ENCODE data around the gene MARVELD2. TPM values are rescaled to one million over a fixed set of nuclear protein-coding genes. Genes with fewer than 3 reads are reported as not detected.
"Not testable (repeated sequence)": the region's sequence is repeated elsewhere in the genome, so short reads cannot be mapped to it uniquely, and the experiment has no call there.

Gene MARVELD2
- total RNA-seq, 1 experiment from 2014 or later = 15.6 TPM

DNA sequence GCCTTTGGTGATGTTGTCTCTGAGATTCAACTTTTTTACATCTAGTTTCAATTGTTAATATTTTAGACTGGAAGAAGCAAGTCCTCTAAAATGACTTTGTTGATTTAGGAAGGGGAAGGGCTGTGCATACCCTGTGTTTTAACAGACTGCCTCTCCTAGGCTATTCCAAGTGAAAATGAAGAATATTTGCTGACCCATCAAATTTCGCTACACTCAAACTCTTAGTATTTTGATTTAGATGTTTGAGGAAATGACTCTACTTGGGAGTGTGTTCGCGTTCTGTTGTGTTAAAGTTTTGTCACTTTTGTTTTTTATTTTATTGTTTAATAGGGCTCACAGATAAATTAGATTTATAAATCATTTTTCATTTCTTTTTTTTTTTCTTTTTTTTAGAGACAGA, 3.6 kb downstream of the MARVELD2 start:
- no peak for DNase-seq
- no peaks in the 10 kb centered on the region for H3K27me3 ChIP-seq (ENCODE audit: control insufficient read depth, insufficient read depth, low read length)

DNA sequence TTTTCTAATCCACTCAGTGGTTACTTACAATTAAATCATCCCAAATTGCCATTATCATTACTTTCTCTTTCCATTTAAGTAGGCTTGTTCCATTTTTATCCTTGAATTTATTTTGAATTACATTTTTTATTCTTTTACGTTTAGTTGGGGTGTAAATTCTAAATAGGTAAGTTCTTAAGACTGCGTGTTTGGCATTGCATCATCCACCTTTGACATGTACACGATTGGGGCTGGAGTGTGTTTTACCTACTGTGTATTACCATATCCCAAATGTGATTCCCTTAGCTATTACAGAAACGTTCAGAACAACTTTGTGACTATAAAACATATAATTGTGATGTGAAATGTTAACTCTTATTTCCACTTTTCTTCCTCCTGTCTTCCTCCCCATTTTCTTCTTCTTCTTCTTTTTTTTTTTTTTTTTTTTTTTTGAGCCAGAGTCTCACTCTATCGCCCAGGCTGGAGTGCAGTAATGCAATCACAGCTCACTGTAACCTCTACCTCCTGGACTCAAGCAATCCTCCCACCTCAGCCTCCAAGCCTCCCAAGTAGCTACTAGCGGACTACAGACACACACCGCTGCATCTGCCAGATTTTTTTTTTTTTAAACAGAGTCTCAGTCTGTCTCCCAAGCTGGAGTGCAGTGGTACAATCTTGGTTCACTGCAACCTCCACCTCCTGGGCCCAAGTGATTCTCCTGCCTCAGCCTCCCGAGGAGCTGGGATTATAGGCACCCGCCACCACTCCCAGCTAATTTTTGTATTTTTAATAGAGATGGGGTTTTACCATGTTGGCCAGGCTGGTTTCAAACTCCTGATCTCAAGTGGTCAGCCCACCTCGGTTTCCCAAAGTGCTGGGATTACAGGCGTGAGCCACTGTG, 16.7 kb downstream of the MARVELD2 start:
- peaks cover 3% of the 10 kb centered on the region for H3K36me3 ChIP-seq (replicated peaks; ENCODE audit: control insufficient read depth, insufficient read depth, low read length)

More for the DNA sequence above, 3.6 kb downstream of the MARVELD2 start:
- Histone ChIP-seq H3K36me3 (replicated peaks; ENCODE audit: control insufficient read depth, insufficient read depth, low read length) (peaks cover 1% of the 10 kb centered on the region; the same call in 1 of the 2 replicates), H3K4me3 (ENCODE audit: insufficient read depth, low read depth, low read length) (no peak overlapping the region)

DNA sequence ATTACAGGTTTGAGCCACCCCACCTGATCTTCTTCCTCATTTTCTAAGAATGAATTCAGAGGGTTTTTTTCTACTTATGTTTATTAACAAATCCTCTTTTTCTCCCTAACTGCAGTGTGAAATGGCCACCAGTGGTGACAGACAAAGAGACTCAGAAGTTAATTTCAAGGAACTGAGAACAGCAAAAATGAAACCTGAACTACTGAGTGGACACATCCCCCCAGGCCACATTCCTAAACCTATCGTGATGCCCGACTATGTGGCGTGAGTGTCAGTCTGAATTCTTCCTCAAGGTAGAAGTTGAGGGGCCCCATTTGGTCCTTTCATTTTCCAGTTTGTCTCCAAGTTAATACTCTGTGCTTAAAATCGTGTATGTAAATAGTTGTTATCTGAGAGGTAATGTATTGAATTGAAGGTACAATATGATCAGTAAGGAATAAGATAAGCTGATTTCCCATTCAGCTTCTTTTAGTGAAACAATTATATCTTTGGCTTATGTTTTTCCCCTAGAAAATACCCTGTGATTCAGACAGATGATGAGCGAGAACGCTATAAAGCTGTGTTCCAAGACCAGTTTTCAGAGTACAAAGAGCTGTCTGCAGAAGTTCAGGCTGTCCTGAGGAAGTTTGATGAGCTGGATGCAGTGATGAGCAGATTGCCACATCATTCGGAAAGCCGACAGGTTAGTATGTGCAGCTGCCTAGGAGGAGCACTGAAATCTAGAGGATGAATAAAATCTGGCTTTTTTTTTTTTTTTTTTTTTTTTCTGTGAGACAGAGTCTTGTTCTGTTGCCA, 17.7 kb downstream of the MARVELD2 start:
- H3K36me3 ChIP-seq (replicated peaks; ENCODE audit: control insufficient read depth, insufficient read depth, low read length) = peaks cover 3% of the 10 kb centered on the region
- H3K27me3 ChIP-seq (ENCODE audit: control insufficient read depth, insufficient read depth, low read length) = no peaks in the 10 kb centered on the region
- H3K4me3 ChIP-seq (ENCODE audit: insufficient read depth, low read depth, low read length) = no peak overlapping the region
- no peak for DNase-seq

More for the DNA sequence above, 16.7 kb downstream of the MARVELD2 start:
- H3K27me3 ChIP-seq (ENCODE audit: control insufficient read depth, insufficient read depth, low read length) = no peaks in the 10 kb centered on the region
- H3K4me3 ChIP-seq (ENCODE audit: insufficient read depth, low read depth, low read length) = no peak overlapping the region
- no peak for DNase-seq

DNA sequence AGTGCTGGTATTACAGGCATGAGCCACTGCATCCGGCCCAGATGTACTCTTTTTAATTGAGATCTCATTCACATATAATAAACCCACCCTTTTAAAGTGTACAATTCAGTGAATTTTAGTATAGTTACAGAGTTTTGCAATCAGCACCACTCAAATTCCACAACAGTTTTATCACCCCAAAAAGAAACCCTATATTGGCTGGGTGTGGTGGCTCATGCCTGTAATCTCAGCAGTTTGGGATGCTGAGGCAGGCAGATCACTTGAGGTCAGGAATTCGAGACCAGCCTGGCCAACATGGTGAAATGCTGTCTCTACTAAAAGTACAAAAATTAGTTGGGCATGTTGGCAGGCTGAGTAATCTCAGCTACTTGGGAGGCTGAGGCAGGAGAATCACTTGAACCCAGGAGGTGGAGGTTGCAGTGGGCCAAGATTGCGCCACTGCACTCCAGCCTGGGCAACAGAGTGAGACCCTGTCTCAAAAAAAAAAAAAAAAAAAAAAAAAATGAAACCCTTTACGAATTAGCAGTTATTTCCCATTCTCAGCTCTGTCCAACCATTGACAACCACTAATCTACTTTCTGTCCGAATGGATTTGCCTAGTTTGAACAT, 20.5 kb downstream of the MARVELD2 start:
- DNase-seq; H3K27me3 ChIP-seq (ENCODE audit: control insufficient read depth, insufficient read depth, low read length); H3K36me3 ChIP-seq (replicated peaks; ENCODE audit: control insufficient read depth, insufficient read depth, low read length); H3K4me3 ChIP-seq (ENCODE audit: insufficient read depth, low read depth, low read length): not testable (repeated sequence)

DNA sequence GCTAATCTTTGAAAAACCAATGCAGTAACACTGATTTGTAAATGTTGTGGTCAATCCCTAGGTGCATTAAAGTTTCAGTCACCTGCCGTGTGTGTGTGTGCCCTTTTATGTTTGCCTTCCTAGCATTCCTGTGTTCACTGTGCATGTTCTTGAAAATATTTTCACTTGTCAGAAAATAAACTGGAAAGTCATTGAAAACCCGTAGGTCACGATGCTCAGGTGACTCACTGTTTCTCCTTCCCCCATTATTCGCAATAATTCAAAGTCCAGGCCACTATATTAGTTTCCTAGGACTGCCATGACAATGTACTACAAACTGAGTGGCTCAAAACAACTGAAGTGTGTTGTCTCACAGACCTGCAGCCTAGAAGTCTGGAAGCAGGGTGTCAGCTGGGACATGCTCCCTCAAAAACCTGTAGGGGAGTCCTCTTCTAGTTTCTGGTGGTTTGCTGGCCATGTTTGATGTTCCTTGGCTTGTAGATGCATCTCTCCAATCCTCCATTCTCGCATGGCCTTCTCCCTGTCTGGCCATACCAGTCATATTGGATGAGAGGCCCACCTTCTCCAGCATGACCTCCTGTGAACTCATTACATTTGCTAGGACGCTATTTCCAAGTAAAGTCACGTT, 29.3 kb downstream of the MARVELD2 start:
- H3K36me3 ChIP-seq (replicated peaks; ENCODE audit: control insufficient read depth, insufficient read depth, low read length) = no peaks in the 10 kb centered on the region; the same call in 1 of the 2 replicates

DNA sequence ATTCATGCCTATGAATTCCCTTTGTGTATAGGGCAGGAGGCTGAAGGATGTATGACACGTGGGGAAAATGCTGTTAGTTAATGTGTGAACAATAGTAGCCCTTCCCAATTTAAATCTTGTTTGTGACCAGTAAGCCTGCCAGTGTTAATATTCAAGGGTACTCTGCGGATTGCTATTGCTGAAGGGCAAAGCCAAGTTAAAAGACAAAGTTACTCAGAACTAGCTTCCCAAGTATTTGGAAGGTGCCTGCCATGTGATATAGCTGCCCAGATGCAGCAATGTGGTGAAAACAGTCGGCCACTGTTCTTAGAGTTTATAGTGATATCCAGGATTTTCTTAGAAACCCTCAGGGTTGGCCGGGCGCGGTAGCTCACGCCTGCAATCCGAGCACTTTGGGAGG, 34.6 kb downstream of the MARVELD2 start:
- Histone ChIP-seq H3K27me3 (ENCODE audit: control insufficient read depth, insufficient read depth, low read length) (no peaks in the 10 kb centered on the region), H3K4me3 (ENCODE audit: insufficient read depth, low read depth, low read length) (no peak overlapping the region), H3K36me3 (replicated peaks; ENCODE audit: control insufficient read depth, insufficient read depth, low read length) (no peaks in the 10 kb centered on the region)
- DNase-seq = no peak

More for the DNA sequence above, 29.3 kb downstream of the MARVELD2 start:
- no peak for DNase-seq
- Histone ChIP-seq H3K27me3 (ENCODE audit: control insufficient read depth, insufficient read depth, low read length) (no peaks in the 10 kb centered on the region), H3K4me3 (ENCODE audit: insufficient read depth, low read depth, low read length) (no peak overlapping the region)

DNA sequence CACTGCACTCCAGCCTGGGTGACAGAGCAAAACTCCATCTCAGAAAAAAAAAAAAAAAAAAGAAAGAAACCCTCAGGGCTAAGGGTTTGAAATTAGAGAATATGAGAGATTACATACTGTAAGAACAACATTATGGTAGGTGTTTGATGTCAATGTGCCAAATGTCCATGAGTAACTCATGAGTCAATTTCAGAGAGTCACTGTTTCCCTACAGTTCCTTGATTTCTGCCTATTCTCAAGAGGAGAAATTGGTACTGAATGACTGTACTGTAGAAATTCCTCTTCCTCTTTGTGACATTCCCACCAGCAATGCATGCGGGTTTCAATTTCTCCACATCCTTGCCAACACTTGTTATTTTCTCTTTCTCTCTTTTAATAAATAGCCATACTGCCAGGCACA, 35.2 kb downstream of the MARVELD2 start:
- no peak for DNase-seq
- Histone ChIP-seq H3K27me3 (ENCODE audit: control insufficient read depth, insufficient read depth, low read length) (no peaks in the 10 kb centered on the region), H3K4me3 (ENCODE audit: insufficient read depth, low read depth, low read length) (no peak overlapping the region), H3K36me3 (replicated peaks; ENCODE audit: control insufficient read depth, insufficient read depth, low read length) (no peaks in the 10 kb centered on the region)

DNA sequence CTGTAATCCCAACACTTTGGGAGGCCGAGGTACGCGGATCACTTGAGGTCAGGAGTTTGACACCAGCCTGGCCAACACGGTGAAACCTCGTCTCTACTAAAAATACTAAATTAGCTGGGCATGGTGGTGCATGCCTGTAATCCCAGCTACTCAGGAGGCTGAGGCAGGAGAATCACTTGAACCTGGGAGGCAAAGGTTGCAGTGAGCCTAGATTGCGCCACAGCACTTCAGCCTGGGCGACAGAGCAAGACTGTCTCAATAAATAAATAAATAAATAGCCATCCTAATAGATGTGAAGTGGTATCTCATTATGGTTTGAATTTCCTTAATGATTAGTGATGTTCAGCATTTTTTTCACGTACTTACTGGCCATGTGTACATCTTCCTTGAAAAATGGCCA, 35.6 kb downstream of the MARVELD2 start:
- not testable (repeated sequence) for H3K4me3 ChIP-seq (ENCODE audit: insufficient read depth, low read depth, low read length); H3K36me3 ChIP-seq (replicated peaks; ENCODE audit: control insufficient read depth, insufficient read depth, low read length); DNase-seq; H3K27me3 ChIP-seq (ENCODE audit: control insufficient read depth, insufficient read depth, low read length)

DNA sequence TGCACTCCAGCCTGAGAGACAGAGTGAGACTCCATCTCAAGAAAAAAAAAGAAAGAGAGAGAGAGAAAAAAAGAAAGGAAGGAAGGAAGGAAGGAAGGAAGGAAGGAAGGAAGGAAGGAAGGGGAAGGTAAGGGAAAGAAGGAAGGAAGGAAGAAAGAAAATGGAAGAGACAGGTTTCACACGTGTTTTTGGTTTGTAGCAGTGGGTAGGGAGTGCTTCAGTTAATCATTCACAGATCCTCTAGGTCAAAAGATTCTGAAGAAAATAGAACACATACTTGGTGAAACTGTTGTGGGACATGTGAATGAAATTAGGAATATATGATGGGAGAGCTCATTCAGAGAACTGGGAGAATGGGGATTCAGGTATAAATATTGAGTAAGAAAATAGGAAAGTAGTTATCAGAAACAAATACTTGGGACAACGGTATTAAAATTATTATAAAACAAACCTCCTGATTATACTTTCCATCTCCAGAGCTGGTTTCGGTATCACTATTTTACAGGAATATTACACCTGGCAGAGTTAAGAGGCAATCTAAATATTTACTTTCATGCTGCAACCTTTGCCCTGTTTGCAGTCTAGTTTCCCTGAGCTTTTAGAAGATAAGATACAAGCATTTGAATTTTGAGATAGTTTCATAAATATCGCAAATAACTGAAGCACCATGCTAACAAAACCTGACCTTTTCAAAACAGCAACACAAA, 37.2 kb downstream of the MARVELD2 start:
- H3K4me3 ChIP-seq (ENCODE audit: insufficient read depth, low read depth, low read length) = no peak overlapping the region
- no peak for DNase-seq

DNA sequence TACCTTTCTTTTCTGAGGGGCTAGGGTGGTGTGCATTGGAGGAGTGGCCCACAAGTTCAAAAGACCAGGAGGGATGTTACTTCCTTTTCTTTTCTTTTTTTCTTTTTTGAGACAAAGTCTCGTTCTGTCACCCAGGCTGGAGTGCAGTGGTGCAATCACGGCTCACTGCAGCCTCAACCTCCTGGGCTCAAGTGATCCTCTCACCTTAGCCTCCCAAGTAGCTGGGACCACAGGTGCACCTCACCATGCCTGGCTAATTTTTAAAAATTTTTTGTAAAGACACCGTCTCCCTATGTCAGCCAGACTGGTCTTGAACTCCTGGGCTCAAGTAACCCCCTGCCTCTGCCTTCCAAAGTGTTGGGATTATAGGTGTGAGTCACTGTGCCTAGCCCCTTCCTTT, 38.6 kb downstream of the MARVELD2 start:
- not testable (repeated sequence) for H3K36me3 ChIP-seq (replicated peaks; ENCODE audit: control insufficient read depth, insufficient read depth, low read length); H3K27me3 ChIP-seq (ENCODE audit: control insufficient read depth, insufficient read depth, low read length); DNase-seq; H3K4me3 ChIP-seq (ENCODE audit: insufficient read depth, low read depth, low read length)

More for the DNA sequence above, 37.2 kb downstream of the MARVELD2 start:
- Histone ChIP-seq H3K36me3 (replicated peaks; ENCODE audit: control insufficient read depth, insufficient read depth, low read length) (no peaks in the 10 kb centered on the region), H3K27me3 (ENCODE audit: control insufficient read depth, insufficient read depth, low read length) (no peaks in the 10 kb centered on the region)

DNA sequence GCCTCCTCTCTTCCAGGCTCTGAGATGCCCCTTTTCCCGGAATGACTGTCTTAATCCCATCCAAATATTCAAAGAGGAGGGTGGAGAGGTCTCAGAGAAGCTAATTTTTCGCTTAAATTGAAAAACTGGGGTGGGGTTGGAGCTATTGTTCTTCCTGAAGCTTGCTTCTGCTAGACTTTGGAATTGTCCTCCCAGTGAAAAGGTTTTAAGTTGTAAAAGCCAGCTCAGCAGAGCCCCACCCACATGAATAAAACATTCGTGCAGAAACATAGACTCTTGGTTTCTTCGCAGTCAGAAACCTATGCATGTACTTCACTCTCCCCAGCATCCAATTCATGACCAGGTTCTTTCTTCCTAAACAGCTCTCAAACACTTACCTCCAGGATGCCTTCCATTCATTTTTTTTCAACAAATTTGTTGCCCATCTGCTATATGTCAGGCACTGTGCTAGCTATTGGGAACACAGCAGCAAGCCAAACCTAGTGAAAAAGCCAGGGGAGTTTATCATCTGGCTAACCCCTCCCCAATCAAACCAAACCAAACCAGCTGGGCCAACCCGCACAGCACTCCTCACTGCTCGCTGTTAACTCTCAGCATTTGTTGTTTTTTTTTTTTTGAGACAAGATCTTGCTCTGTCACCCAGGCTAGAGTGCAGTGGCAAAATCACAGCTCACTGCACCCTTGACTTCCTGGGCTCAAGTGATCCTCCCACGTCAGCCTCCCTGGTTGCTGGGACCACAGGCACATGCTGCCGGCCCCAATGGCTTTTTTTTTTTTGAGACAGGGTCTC, 39.7 kb downstream of the MARVELD2 start:
- Histone ChIP-seq H3K36me3 (replicated peaks; ENCODE audit: control insufficient read depth, insufficient read depth, low read length) (no peaks in the 10 kb centered on the region), H3K4me3 (ENCODE audit: insufficient read depth, low read depth, low read length) (peak overlapping the region; percentile 12; the same call in 1 of the 2 replicates), H3K27me3 (ENCODE audit: control insufficient read depth, insufficient read depth, low read length) (no peaks in the 10 kb centered on the region)
- peak; percentile 15 for DNase-seq

DNA sequence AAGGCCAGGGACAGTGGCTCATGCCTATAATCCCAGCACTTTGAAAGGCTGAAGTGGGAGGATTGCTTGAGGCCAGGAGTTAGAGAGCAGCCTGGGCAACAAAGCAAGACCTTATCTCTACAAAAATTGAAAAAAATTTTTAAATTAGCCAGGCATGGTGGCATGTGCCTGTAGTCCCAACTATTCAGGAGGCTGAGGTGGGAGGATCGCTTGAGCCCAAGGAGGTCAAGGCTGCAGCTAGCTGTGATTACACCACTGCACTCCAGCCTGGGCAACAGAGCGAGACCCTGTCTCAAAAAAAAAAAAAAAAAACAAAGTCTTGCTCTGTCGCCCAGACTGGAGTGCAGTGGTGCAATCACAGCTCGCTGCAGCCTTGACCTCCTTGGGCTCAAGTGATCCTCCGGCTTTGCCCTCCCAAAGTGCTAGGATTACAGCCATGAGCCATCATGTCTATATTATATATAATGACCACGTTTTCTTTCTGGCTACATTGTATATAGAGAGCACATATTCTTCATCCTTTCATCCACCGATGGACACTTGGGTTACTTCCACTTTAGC, 40.6 kb downstream of the MARVELD2 start:
- DNase-seq; H3K27me3 ChIP-seq (ENCODE audit: control insufficient read depth, insufficient read depth, low read length); H3K4me3 ChIP-seq (ENCODE audit: insufficient read depth, low read depth, low read length); H3K36me3 ChIP-seq (replicated peaks; ENCODE audit: control insufficient read depth, insufficient read depth, low read length): not testable (repeated sequence)

DNA sequence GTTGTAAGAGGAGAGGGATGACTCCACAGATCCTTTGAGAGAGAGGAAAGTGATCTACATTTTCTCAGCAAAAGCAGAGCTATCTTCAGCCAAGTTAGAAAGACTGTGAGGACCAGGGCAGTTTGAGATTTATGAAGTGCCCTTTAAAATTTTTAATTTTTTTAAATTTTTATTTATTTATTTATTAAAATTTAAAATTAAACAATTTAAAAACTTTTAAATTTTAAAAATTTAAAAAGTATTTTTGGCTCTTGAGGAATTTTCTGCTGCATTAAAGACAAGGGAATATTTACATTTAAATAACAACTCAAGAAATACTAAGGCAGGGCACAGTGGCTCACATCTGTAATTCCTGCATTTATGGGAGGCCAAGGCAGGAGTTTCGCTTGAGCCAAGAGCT, 47.3 kb downstream of the MARVELD2 start:
- DNase-seq = no peak
- H3K27me3 ChIP-seq (ENCODE audit: control insufficient read depth, insufficient read depth, low read length) = no peaks in the 10 kb centered on the region
- H3K4me3 ChIP-seq (ENCODE audit: insufficient read depth, low read depth, low read length) = no peak overlapping the region
- no peaks in the 10 kb centered on the region for H3K36me3 ChIP-seq (replicated peaks; ENCODE audit: control insufficient read depth, insufficient read depth, low read length)
